Measurements from ENCODE around the gene CACNA1I. TPM values are rescaled to one million over a fixed set of nuclear protein-coding genes. Genes with fewer than 3 reads are reported as not detected.

CACNA1I gene
- total and polyA plus RNA-seq, 12 donors: under 0.01 to 0.06 (median 0.05) TPM; not detected in 6

- no peak for TF ChIP-seq CTCF (IDR thresholded peaks at IDR 0.05)
- H3K27me3 ChIP-seq: peaks cover 4 to 59% (median 34%) of the 10 kb centered on the region in 7 donors
- no peak for ATAC-seq
Measured at GRCh38 chr22:39727541-39727940, 157.0 kb downstream of the CACNA1I start.

GRCh38 chr22:39728236-39728860, 157.8 kb downstream of the CACNA1I start:
- no peak for TF ChIP-seq CTCF (IDR thresholded peaks at IDR 0.05)
- Histone ChIP-seq H3K36me3 (no peaks in the 10 kb centered on the region), H3K4me1 (peaks cover 0 to 6% (median 0%) of the 10 kb centered on the region in 9 donors), H3K9me3 (peaks cover 0 to 4% (median 0%) of the 10 kb centered on the region in 11 donors), H3K27me3 (peaks cover 4 to 65% (median 42%) of the 10 kb centered on the region in 7 donors), H3K27ac (no peak overlapping the region), H3K4me3 (no peak overlapping the region)
- 85 to 86% methylated on average over 12 of the region's 12 CpGs for WGBS, 2 donors
- DNase-seq (no peak), ATAC-seq (no peak)
- intact Hi-C loops (cut with DNase I): no loop called here

More at GRCh38 chr22:39727541-39727940, 157.0 kb downstream of the CACNA1I start:
- Histone ChIP-seq H3K36me3 (no peaks in the 10 kb centered on the region), H3K27ac (no peak overlapping the region), H3K9me3 (peaks cover 0 to 4% (median 0%) of the 10 kb centered on the region in 11 donors), H3K4me3 (no peak overlapping the region), H3K4me1 (peaks cover 0 to 6% (median 0%) of the 10 kb centered on the region in 9 donors)
- no peak for DNase-seq
- intact Hi-C loops (cut with DNase I): no loop called here
- WGBS, 2 donors: 57 to 59% methylated on average over 15 of the region's 15 CpGs

- peaks cover 0 to 4% (median 0%) of the 10 kb centered on the region in 11 donors for H3K9me3 ChIP-seq
- no peaks in the 10 kb centered on the region for H3K36me3 ChIP-seq
- no peak overlapping the region for H3K27ac ChIP-seq
- intact Hi-C loops (cut with DNase I): no loop called here
- no peak for TF ChIP-seq CTCF (IDR thresholded peaks at IDR 0.05)
- DNase-seq (no peak), ATAC-seq (no peak)
- no peaks in the 10 kb centered on the region for H3K4me1 ChIP-seq
- H3K4me3 ChIP-seq: no peak overlapping the region
- peaks cover 4 to 70% (median 44%) of the 10 kb centered on the region in 7 donors for H3K27me3 ChIP-seq
- 74 to 75% methylated on average over 13 of the region's 13 CpGs for WGBS, 2 donors
Measured at GRCh38 chr22:39729141-39729934, 158.8 kb downstream of the CACNA1I start.

GRCh38 chr22:39731481-39731880, 160.9 kb downstream of the CACNA1I start:
- no peaks in the 10 kb centered on the region for H3K4me1 ChIP-seq
- intact Hi-C loops (cut with DNase I): no loop called here
- no peak for TF ChIP-seq CTCF (IDR thresholded peaks at IDR 0.05)
- peaks cover 0 to 4% (median 0%) of the 10 kb centered on the region in 11 donors for H3K9me3 ChIP-seq
- 74 to 77% methylated on average over 5 of the region's 5 CpGs for WGBS, 2 donors
- H3K36me3 ChIP-seq: no peaks in the 10 kb centered on the region
- no peak for ATAC-seq
- no peak for DNase-seq
- H3K27ac ChIP-seq: no peak overlapping the region
- H3K27me3 ChIP-seq: peaks cover 4 to 75% (median 53%) of the 10 kb centered on the region in 7 donors
- no peak overlapping the region for H3K4me3 ChIP-seq
